Measurements from ENCODE around the gene KAT6B.
A peak's percentile ranks its signal among the peaks of the same experiment; 100 is the strongest.

Gene KAT6B

GRCh38 chr10:74870191-74870590, 43.8 kb downstream of the KAT6B start (continued):
- no peak for TF ChIP-seq ZBTB20 (tag by site-specific recombination; IDR thresholded peaks at IDR 0.05)

- H3K27ac ChIP-seq (ENCODE audit: extremely low read depth, low read depth, low read length) = no peak overlapping the region
- CTCF ChIA-PET = interaction anchor here (0.5 to 0.9 kb wide), 2 partner anchors 41 to 232 kb away, joined by 3 to 7 read pairs; no protein-coding TSS in a partner anchor
These were observed 45.4 kb downstream of the KAT6B start for GRCh38 chr10:74871595-74872382.

GRCh38 chr10:74873803-74874454, 47.5 kb downstream of the KAT6B start:
- ChIA-PET CTCF (interaction anchor here (0.6 kb wide), 1 partner anchor 225 kb away, joined by 4 read pairs; no protein-coding TSS in a partner anchor), POLR2A (no interaction called here)
- Histone ChIP-seq H3K36me3 (ENCODE audit: control insufficient read depth in 2 of 2, insufficient read depth in 1 of 2, low read length in 2 of 2) (no peaks in the 10 kb centered on the region), H3K4me1 (ENCODE audit: control insufficient read depth, insufficient read depth, low read length) (peaks cover 22% of the 10 kb centered on the region), H3K4me3 (ENCODE audit: low read depth, low read length) (no peak overlapping the region), H3K9me3 (ENCODE audit: control insufficient read depth, insufficient read depth, low read depth, low read length) (no peaks in the 10 kb centered on the region), H3K27ac (ENCODE audit: extremely low read depth, low read depth, low read length) (no peak overlapping the region)
- TF ChIP-seq ZNF10 (tag by site-specific recombination; IDR thresholded peaks at IDR 0.05) = peak; percentile 85
- TF ChIP-seq ZFP3 (tag by site-specific recombination; IDR thresholded peaks at IDR 0.05; ENCODE audit: low read depth) = no peak
- 0 out of 2 replicates have a peak, but pooled peaks have one; percentile 3 for TF ChIP-seq ZNF366 (tag by site-specific recombination; conservative IDR thresholded peaks at IDR 0.05)
- no peak for TF ChIP-seq YY1 (tag by site-specific recombination; IDR thresholded peaks at IDR 0.05)
- no peak for TF ChIP-seq ZNF558 (tag by site-specific recombination; IDR thresholded peaks at IDR 0.05)
- no peak for TF ChIP-seq ZNF560 (tag by site-specific recombination; IDR thresholded peaks at IDR 0.05; ENCODE audit: borderline replicate concordance)

More at GRCh38 chr10:74871595-74872382, 45.4 kb downstream of the KAT6B start:
- no peaks in the 10 kb centered on the region for H3K9me3 ChIP-seq (ENCODE audit: control insufficient read depth, insufficient read depth, low read depth, low read length)
- H3K36me3 ChIP-seq (ENCODE audit: control insufficient read depth in 2 of 2, insufficient read depth in 1 of 2, low read length in 2 of 2) = no peaks in the 10 kb centered on the region
- H3K4me3 ChIP-seq (ENCODE audit: low read depth, low read length) = no peak overlapping the region
- TF ChIP-seq ZNF292 (tag by site-specific recombination; IDR thresholded peaks at IDR 0.05; ENCODE audit: borderline replicate concordance, low read depth) (no peak), KLF8 (tag by site-specific recombination; IDR thresholded peaks at IDR 0.05) (no peak), ZNF132 (tag by site-specific recombination; IDR thresholded peaks at IDR 0.05; ENCODE audit: borderline replicate concordance) (no peak), WT1 (tag by site-specific recombination; IDR thresholded peaks at IDR 0.05) (no peak), ZNF175 (tag by site-specific recombination; IDR thresholded peaks at IDR 0.05) (no peak), IKZF3 (tag by site-specific recombination; IDR thresholded peaks at IDR 0.05) (no peak), ZNF146 (tag by site-specific recombination; IDR thresholded peaks at IDR 0.05) (no peak)
- POLR2A ChIA-PET = no interaction called here
- peaks cover 21% of the 10 kb centered on the region for H3K4me1 ChIP-seq (ENCODE audit: control insufficient read depth, insufficient read depth, low read length)

- Histone ChIP-seq H3K4me3 (ENCODE audit: low read depth, low read length) (no peak overlapping the region), H3K27ac (ENCODE audit: extremely low read depth, low read depth, low read length) (no peak overlapping the region), H3K4me1 (ENCODE audit: control insufficient read depth, insufficient read depth, low read length) (peaks cover 22% of the 10 kb centered on the region), H3K36me3 (ENCODE audit: control insufficient read depth in 2 of 2, insufficient read depth in 1 of 2, low read length in 2 of 2) (no peaks in the 10 kb centered on the region), H3K9me3 (ENCODE audit: control insufficient read depth, insufficient read depth, low read depth, low read length) (no peaks in the 10 kb centered on the region)
- TF ChIP-seq ZFHX2 (tag by site-specific recombination; conservative IDR thresholded peaks at IDR 0.05) (peak; percentile 94), EGR2 (tag by site-specific recombination; IDR thresholded peaks at IDR 0.05; ENCODE audit: low read depth) (peak; percentile 88), PRDM10 (tag by site-specific recombination; IDR thresholded peaks at IDR 0.05) (peak; percentile 87), ZSCAN16 (tag by site-specific recombination; IDR thresholded peaks at IDR 0.05) (no peak)
- CTCF ChIA-PET = no interaction called here
- POLR2A ChIA-PET = no interaction called here
These were observed 48.2 kb downstream of the KAT6B start for GRCh38 chr10:74874649-74875048.

Data from HEK293 (cell line).